Nephron progenitor cell (in vitro differentiated cells): ENCODE data around the gene LIMS2.

Experiments used
- DNase-seq: peaks from one replicate; pipeline ENCODE4 v3.0.0; 2021
- H3K27ac Mint-ChIP-seq: 2 replicates; pipeline ENCODE4 v1.8.0; 2021; ENCODE audit warnings: mild to moderate bottlenecking, moderate library complexity, mixed read lengths
- H3K27me3 Mint-ChIP-seq: 2 replicates; pipeline ENCODE4 v1.8.0; 2021; ENCODE audit warnings: mild to moderate bottlenecking, low read depth, mixed read lengths; ENCODE audit not compliant: poor library complexity
- H3K36me3 Mint-ChIP-seq: 2 replicates; pipeline ENCODE4 v1.8.0; 2021; ENCODE audit warnings: low read depth, mixed read lengths
- H3K4me1 Mint-ChIP-seq: 2 replicates; pipeline ENCODE4 v1.8.0; 2021; ENCODE audit warnings: mixed read lengths
- H3K4me3 Mint-ChIP-seq: 2 replicates; pipeline ENCODE4 v1.8.0; 2021; ENCODE audit warnings: mild to moderate bottlenecking, moderate library complexity, mixed read lengths
- H3K9me3 Mint-ChIP-seq: 2 replicates; pipeline ENCODE4 v1.8.0; 2021; ENCODE audit warnings: mild to moderate bottlenecking, moderate library complexity, mixed read lengths
- CTCF ChIP-seq: fragments of 200-600 bp; sonication (generic); IDR thresholded peaks from 2 replicates; pipeline ENCODE4 v1.5.0; 2021; ENCODE audit warnings: antibody characterized with exemption

The LIMS2 gene

GRCh38 chr2:127611076-127611925 is 64.0 kb downstream of the LIMS2 start:
- Mint-ChIP-seq H3K36me3 (no peaks in the 10 kb centered on the region), H3K27ac (no peak overlapping the region), H3K9me3 (peaks cover 20% of the 10 kb centered on the region), H3K4me1 (peaks cover 14% of the 10 kb centered on the region), H3K27me3 (peaks cover 26% of the 10 kb centered on the region), H3K4me3 (no peak overlapping the region)
- no peak for DNase-seq
- no peak for TF ChIP-seq CTCF

- H3K27ac Mint-ChIP-seq: no peak overlapping the region
- no peak for DNase-seq
- no peak overlapping the region for H3K4me3 Mint-ChIP-seq
- H3K27me3 Mint-ChIP-seq: peaks cover 20% of the 10 kb centered on the region
- peaks cover 7% of the 10 kb centered on the region for H3K4me1 Mint-ChIP-seq
- H3K36me3 Mint-ChIP-seq: no peaks in the 10 kb centered on the region
- peaks cover 18% of the 10 kb centered on the region for H3K9me3 Mint-ChIP-seq
- TF ChIP-seq CTCF: no peak
Observed at GRCh38 chr2:127610561-127610960, 64.8 kb downstream of the LIMS2 start.

- H3K27me3 Mint-ChIP-seq: peaks cover 21% of the 10 kb centered on the region
- no peaks in the 10 kb centered on the region for H3K4me1 Mint-ChIP-seq
- H3K4me3 Mint-ChIP-seq: no peak overlapping the region
- H3K9me3 Mint-ChIP-seq: peaks cover 17% of the 10 kb centered on the region
- no peak for TF ChIP-seq CTCF
- H3K36me3 Mint-ChIP-seq: no peaks in the 10 kb centered on the region
- DNase-seq: no peak
- no peak overlapping the region for H3K27ac Mint-ChIP-seq
Observed at GRCh38 chr2:127609818-127610217, 65.5 kb downstream of the LIMS2 start.

- TF ChIP-seq CTCF: no peak
- no peak for DNase-seq
- H3K27ac Mint-ChIP-seq: no peak overlapping the region
- no peaks in the 10 kb centered on the region for H3K4me1 Mint-ChIP-seq
- H3K4me3 Mint-ChIP-seq: no peak overlapping the region
- H3K36me3 Mint-ChIP-seq: no peaks in the 10 kb centered on the region
- peaks cover 19% of the 10 kb centered on the region for H3K27me3 Mint-ChIP-seq
- peaks cover 19% of the 10 kb centered on the region for H3K9me3 Mint-ChIP-seq
Observed at GRCh38 chr2:127609031-127609751, 66.1 kb downstream of the LIMS2 start.

- peaks cover 19% of the 10 kb centered on the region for H3K27me3 Mint-ChIP-seq
- DNase-seq: no peak
- peaks cover 17% of the 10 kb centered on the region for H3K9me3 Mint-ChIP-seq
- H3K4me3 Mint-ChIP-seq: no peak overlapping the region
- no peak for TF ChIP-seq CTCF
- H3K27ac Mint-ChIP-seq: no peak overlapping the region
- no peaks in the 10 kb centered on the region for H3K4me1 Mint-ChIP-seq
- H3K36me3 Mint-ChIP-seq: no peaks in the 10 kb centered on the region
Observed at GRCh38 chr2:127608061-127609030, 67.0 kb downstream of the LIMS2 start.
